Body of pancreas (tissue), 4 donors: ENCODE results near the gene LAG3. TPM values are rescaled to one million over a fixed set of nuclear protein-coding genes. Genes with fewer than 3 reads are reported as not detected.

Experiments
- ATAC-seq: fragments of 150-250 bp; one replicate; pipeline ENCODE4 v1.9.1; 2016
- DNase-seq, 4 donors: peaks; one replicate each; pipeline ENCODE4 v3.0.0-alpha.2; 2019
- H3K27ac ChIP-seq, 4 donors: fragments of 200-600 bp; sonication (generic); 1 replicate in 3 of 4; 2 replicates in 1 of 4; pipeline versions ENCODE4 v1.5.1 to v1.6.1; 2016 to 2019; ENCODE audit warnings: mild to moderate bottlenecking in 1 of 4, mixed read lengths in 1 of 4, moderate library complexity in 1 of 4
- H3K27me3 ChIP-seq, 2 donors: fragments of 200-600 bp; sonication (generic); one replicate each; pipeline ENCODE4 v1.6.0; 2016; ENCODE audit warnings: mild to moderate bottlenecking in 1 of 2
- H3K36me3 ChIP-seq, 2 donors: fragments of 200-600 bp; sonication (generic); replicated peaks in 1 of 2; 2 replicates each; pipeline ENCODE4 v1.5.1; 2016; ENCODE audit warnings: low read depth in 2 of 2; ENCODE audit not compliant: insufficient read depth in 1 of 2
- H3K4me1 ChIP-seq: fragments of 200-600 bp; sonication (generic); one replicate; pipeline ENCODE4 v1.6.0; 2016
- H3K4me3 ChIP-seq, 2 donors: fragments of 200-600 bp; sonication (generic); 1 replicate in 1 of 2; 2 replicates in 1 of 2; pipeline ENCODE4 v1.5.1; 2016 to 2019
- H3K9me3 ChIP-seq, 3 donors: fragments of 200-600 bp; sonication (generic); 1 replicate in 2 of 3; 2 replicates in 1 of 3; pipeline ENCODE4 v1.5.1; 2016
- CTCF ChIP-seq, 7 experiments: fragments of 450-650 bp in 4 of 7; fragments of 200-600 bp in 3 of 7; sonication (generic) in 3 of 7; IDR thresholded peaks; one replicate each; pipeline ENCODE4 v1.5.1; 2016 to 2019; ENCODE audit warnings: antibody characterized with exemption in 7 of 7
- POLR2A ChIP-seq, 3 donors: fragments of 450-650 bp; IDR thresholded peaks; one replicate each; pipeline ENCODE4 v1.6.1; 2016; ENCODE audit warnings: antibody characterized with exemption in 3 of 3, mild to moderate bottlenecking in 2 of 3
- WGBS, 2 donors: methylation state at CpG; one replicate each; pipeline ENCODE4 v1.1.5; 2017; 5-methylcytosine and 5-hydroxymethylcytosine counted together
- intact Hi-C: fragments of 100-400 bp; cut with DNase I; formaldehyde crosslinking; loops from one replicate; pipeline ENCODE4 v1.15.1; 2023
- total RNA-seq, 2 donors: library from RNA; depleted of rRNA; stranded (reverse); fragments of >200 nt; gene quantifications; one replicate each; pipeline ENCODE4 v1.1.0, GENCODE V29; 2016

Gene LAG3
- total RNA-seq, 2 donors from 2014 or later = not detected

- WGBS, 2 donors = 41 to 44% methylated on average over 7 of the region's 7 CpGs
- Histone ChIP-seq H3K36me3 (no peaks in the 10 kb centered on the region), H3K9me3 (no peaks in the 10 kb centered on the region), H3K27me3 (peaks cover 0 to 22% of the 10 kb centered on the region in 2 donors), H3K27ac (no peak overlapping the region), H3K4me1 (peaks cover 20% of the 10 kb centered on the region), H3K4me3 (no peak overlapping the region)
- TF ChIP-seq POLR2A (IDR thresholded peaks at IDR 0.05) = no peak
- no peak for TF ChIP-seq CTCF (IDR thresholded peaks at IDR 0.05)
- intact Hi-C loops = no loop called here
- no peak for DNase-seq
- no peak for ATAC-seq
Observed at GRCh38 chr12:6822426-6823135, 50.3 kb downstream of the LAG3 start.

GRCh38 chr12:6823182-6824084, 51.1 kb downstream of the LAG3 start:
- Histone ChIP-seq H3K9me3 (no peaks in the 10 kb centered on the region), H3K36me3 (no peaks in the 10 kb centered on the region), H3K27ac (no peak overlapping the region), H3K4me1 (peaks cover 23% of the 10 kb centered on the region), H3K4me3 (no peak overlapping the region), H3K27me3 (peaks cover 0 to 22% of the 10 kb centered on the region in 2 donors)
- intact Hi-C loops = no loop called here
- ATAC-seq (no peak), DNase-seq (no peak)
- TF ChIP-seq POLR2A (IDR thresholded peaks at IDR 0.05) (no peak), CTCF (IDR thresholded peaks at IDR 0.05) (no peak)
- WGBS, 2 donors = 41 to 46% methylated on average over 7 to 9 of the region's 12 CpGs

GRCh38 chr12:6824085-6824775, 51.9 kb downstream of the LAG3 start:
- peaks cover 0 to 22% of the 10 kb centered on the region in 2 donors for H3K27me3 ChIP-seq
- TF ChIP-seq CTCF (IDR thresholded peaks at IDR 0.05) (no peak), POLR2A (IDR thresholded peaks at IDR 0.05) (no peak)
- DNase-seq = peak in 1 of 4 donors; percentile 29
- H3K4me1 ChIP-seq = peaks cover 30% of the 10 kb centered on the region
- 58 to 65% methylated on average over 4 to 33 of the region's 37 CpGs for WGBS, 2 donors
- H3K27ac ChIP-seq = no peak overlapping the region
- ATAC-seq = no peak
- intact Hi-C loops = no loop called here
- no peaks in the 10 kb centered on the region for H3K9me3 ChIP-seq
- no peak overlapping the region for H3K4me3 ChIP-seq
- no peaks in the 10 kb centered on the region for H3K36me3 ChIP-seq

- Histone ChIP-seq H3K4me1 (peaks cover 37% of the 10 kb centered on the region), H3K4me3 (no peak overlapping the region), H3K36me3 (no peaks in the 10 kb centered on the region), H3K27ac (no peak overlapping the region), H3K9me3 (no peaks in the 10 kb centered on the region), H3K27me3 (peaks cover 0 to 22% of the 10 kb centered on the region in 2 donors)
- intact Hi-C loops = no loop called here
- ATAC-seq (no peak), DNase-seq (no peak)
- WGBS, 2 donors = 12 to 22% methylated on average over 12 of the region's 12 CpGs
- TF ChIP-seq POLR2A (IDR thresholded peaks at IDR 0.05) (no peak), CTCF (IDR thresholded peaks at IDR 0.05) (no peak)
Observed at GRCh38 chr12:6824901-6825381, 52.6 kb downstream of the LAG3 start.
